Upper lobe of right lung (tissue), 1 donor: ENCODE data around the gene KCNC2. TPM values are rescaled to one million over a fixed set of nuclear protein-coding genes. Genes with fewer than 3 reads are reported as not detected.

Source experiments
- ATAC-seq: fragments of 200-7000 bp; cut with Tn5 transposase; one replicate; pipeline ENCODE4 v1.9.1; 2020; ENCODE audit warnings: mild to moderate bottlenecking, moderate library complexity
- DNase-seq: peaks from one replicate; pipeline ENCODE4 v3.0.0-alpha.2; 2020
- H3K27ac ChIP-seq: fragments of 200-600 bp; one replicate; pipeline ENCODE4 v1.8.0; 2022
- H3K27me3 ChIP-seq: fragments of 200-600 bp; one replicate; pipeline ENCODE4 v1.8.0; 2022; ENCODE audit warnings: mild to moderate bottlenecking
- H3K36me3 ChIP-seq: fragments of 200-600 bp; one replicate; pipeline ENCODE4 v1.8.0; 2022
- H3K4me1 ChIP-seq: fragments of 200-600 bp; one replicate; pipeline ENCODE4 v1.8.0; 2022
- H3K4me3 ChIP-seq: fragments of 200-600 bp; one replicate; pipeline ENCODE4 v1.8.0; 2022; ENCODE audit warnings: mild to moderate bottlenecking
- H3K9me3 ChIP-seq: fragments of 200-600 bp; one replicate; pipeline ENCODE4 v1.8.0; 2022
- CTCF ChIP-seq: fragments of 200-600 bp; IDR thresholded peaks from one replicate; pipeline ENCODE4 v1.8.0; 2022; ENCODE audit warnings: antibody characterized with exemption
- intact Hi-C: fragments of 100-400 bp; cut with DNase I; formaldehyde crosslinking; loops from one replicate; pipeline ENCODE4 v1.11.0; 2022
- total RNA-seq: library from RNA; stranded (reverse); fragmentation: NEBNext Ultra II Directional; extraction: Animal tissue kit (Norgen Biotek cat#: 25700); gene quantifications from one replicate; pipeline ENCODE4 v1.2.1, GENCODE V29; 2021
- donor health status: DM: no; HTN: yes; CAD: no; lungs with severe emphysema.

Gene KCNC2
- total RNA-seq, 1 donor from 2014 or later, result not detected

GRCh38 chr12:75227132-75227531 is 17.5 kb upstream of the KCNC2 start:
- no peak for ATAC-seq
- no peaks in the 10 kb centered on the region for H3K36me3 ChIP-seq
- intact Hi-C loops, result no loop called here

GRCh38 chr12:75212072-75212471 is 2.4 kb upstream of the KCNC2 start:
- ATAC-seq, result no peak
- no peak for TF ChIP-seq CTCF
- Histone ChIP-seq H3K4me1 (no peaks in the 10 kb centered on the region), H3K4me3 (no peak overlapping the region), H3K9me3 (no peaks in the 10 kb centered on the region), H3K27ac (no peak overlapping the region), H3K27me3 (peaks cover 24% of the 10 kb centered on the region), H3K36me3 (no peaks in the 10 kb centered on the region)
- DNase-seq, result no peak
- intact Hi-C loops, result no loop called here

More at GRCh38 chr12:75227132-75227531, 17.5 kb upstream of the KCNC2 start:
- Histone ChIP-seq H3K4me3 (no peak overlapping the region), H3K27ac (no peak overlapping the region), H3K4me1 (no peaks in the 10 kb centered on the region), H3K9me3 (no peaks in the 10 kb centered on the region), H3K27me3 (no peaks in the 10 kb centered on the region)
- no peak for TF ChIP-seq CTCF
- DNase-seq, result no peak

GRCh38 chr12:75208856-75209811 is 505 bp downstream of the KCNC2 start:
- intact Hi-C loops, result no loop called here
- Histone ChIP-seq H3K4me1 (no peaks in the 10 kb centered on the region), H3K27ac (no peak overlapping the region), H3K27me3 (peaks cover 36% of the 10 kb centered on the region), H3K9me3 (no peaks in the 10 kb centered on the region), H3K4me3 (no peak overlapping the region), H3K36me3 (no peaks in the 10 kb centered on the region)
- no peak for TF ChIP-seq CTCF
- ATAC-seq (peak; percentile 53), DNase-seq (no peak)

GRCh38 chr12:75207338-75208083 is 2.1 kb downstream of the KCNC2 start:
- DNase-seq, result peak; percentile 62
- TF ChIP-seq CTCF, result no peak
- intact Hi-C loops, result no loop called here

GRCh38 chr12:75205558-75205957 is 4.1 kb downstream of the KCNC2 start:
- Histone ChIP-seq H3K9me3 (no peaks in the 10 kb centered on the region), H3K4me1 (no peaks in the 10 kb centered on the region), H3K36me3 (no peaks in the 10 kb centered on the region), H3K4me3 (no peak overlapping the region), H3K27ac (no peak overlapping the region), H3K27me3 (peaks cover 36% of the 10 kb centered on the region)
- DNase-seq (no peak), ATAC-seq (no peak)
- intact Hi-C loops, result no loop called here
- no peak for TF ChIP-seq CTCF

More at GRCh38 chr12:75207338-75208083, 2.1 kb downstream of the KCNC2 start:
- H3K36me3 ChIP-seq, result no peaks in the 10 kb centered on the region
- no peak for ATAC-seq
- H3K4me1 ChIP-seq, result no peaks in the 10 kb centered on the region
- H3K9me3 ChIP-seq, result no peaks in the 10 kb centered on the region
- no peak overlapping the region for H3K4me3 ChIP-seq
- peaks cover 36% of the 10 kb centered on the region for H3K27me3 ChIP-seq
- H3K27ac ChIP-seq, result no peak overlapping the region
